Measurements from ENCODE around the gene MIB1.

GRCh38 chr18:21820811-21821143, 80.2 kb downstream of the MIB1 start:
- TF ChIP-seq CTCF (conservative IDR thresholded peaks at IDR 0.05; ENCODE audit: low read depth, low read length) (no peak), EZH2 (IDR thresholded peaks at IDR 0.05; ENCODE audit: borderline replicate concordance, low read depth, low read length, poor library complexity, severe bottlenecking) (no peak)
